GM13977 (cell line): ENCODE measurements around the gene PCSK7.
"Not testable (repeated sequence)": the region's sequence is repeated elsewhere in the genome, so short reads cannot be mapped to it uniquely, and the experiment has no call there.

ENCODE experiments used
- DNase-seq: peaks from one replicate; pipeline ENCODE4 v3.0.0; 2012; ENCODE audit warnings: low spot score
- in situ Hi-C: fragments of 300-500 bp; cut with MboI; formaldehyde crosslinking; loops from one replicate; pipeline ENCODE4 v1.12.0; 2022; ENCODE audit warnings: low sequenced_read_pairs, low pct_unique_long_range_greater_than_20kb, mixed read lengths, inconsistent platforms; ENCODE audit not compliant: unreplicated experiment
- TF ChIP-seq, protein P1 (sequence below): IDR thresholded peaks from 2 replicates; pipeline ENCODE4 v1.5.1; 2012; ENCODE audit warnings: mild to moderate bottlenecking, control low read depth; ENCODE audit not compliant: insufficient read depth; ENCODE audit errors: extremely low read depth, missing control alignments

PCSK7 gene

DNA sequence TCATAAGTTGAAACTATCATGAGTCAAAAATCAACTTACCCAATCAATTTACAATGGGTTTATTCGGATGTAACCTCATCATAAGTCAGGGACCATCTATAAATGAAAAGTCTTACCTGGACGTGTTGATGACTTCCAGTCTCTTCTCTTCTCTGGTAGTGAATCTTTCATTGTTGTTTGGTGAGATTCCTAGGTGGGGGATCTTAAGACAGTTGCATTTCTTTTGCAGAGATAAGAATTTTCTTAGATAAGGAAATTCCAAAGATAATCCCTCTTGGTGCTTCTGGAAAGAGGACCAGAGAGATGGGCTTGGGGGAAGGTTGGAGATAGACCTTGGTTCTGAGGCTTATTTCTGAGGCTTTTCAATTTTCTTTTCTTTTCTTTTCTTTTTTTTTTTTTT is 38.0 kb upstream of the PCSK7 start:
- no peak for DNase-seq
- TF ChIP-seq, protein P1, sequence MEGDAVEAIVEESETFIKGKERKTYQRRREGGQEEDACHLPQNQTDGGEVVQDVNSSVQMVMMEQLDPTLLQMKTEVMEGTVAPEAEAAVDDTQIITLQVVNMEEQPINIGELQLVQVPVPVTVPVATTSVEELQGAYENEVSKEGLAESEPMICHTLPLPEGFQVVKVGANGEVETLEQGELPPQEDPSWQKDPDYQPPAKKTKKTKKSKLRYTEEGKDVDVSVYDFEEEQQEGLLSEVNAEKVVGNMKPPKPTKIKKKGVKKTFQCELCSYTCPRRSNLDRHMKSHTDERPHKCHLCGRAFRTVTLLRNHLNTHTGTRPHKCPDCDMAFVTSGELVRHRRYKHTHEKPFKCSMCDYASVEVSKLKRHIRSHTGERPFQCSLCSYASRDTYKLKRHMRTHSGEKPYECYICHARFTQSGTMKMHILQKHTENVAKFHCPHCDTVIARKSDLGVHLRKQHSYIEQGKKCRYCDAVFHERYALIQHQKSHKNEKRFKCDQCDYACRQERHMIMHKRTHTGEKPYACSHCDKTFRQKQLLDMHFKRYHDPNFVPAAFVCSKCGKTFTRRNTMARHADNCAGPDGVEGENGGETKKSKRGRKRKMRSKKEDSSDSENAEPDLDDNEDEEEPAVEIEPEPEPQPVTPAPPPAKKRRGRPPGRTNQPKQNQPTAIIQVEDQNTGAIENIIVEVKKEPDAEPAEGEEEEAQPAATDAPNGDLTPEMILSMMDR, result no peak
- in situ Hi-C loops, result no loop called here

DNA sequence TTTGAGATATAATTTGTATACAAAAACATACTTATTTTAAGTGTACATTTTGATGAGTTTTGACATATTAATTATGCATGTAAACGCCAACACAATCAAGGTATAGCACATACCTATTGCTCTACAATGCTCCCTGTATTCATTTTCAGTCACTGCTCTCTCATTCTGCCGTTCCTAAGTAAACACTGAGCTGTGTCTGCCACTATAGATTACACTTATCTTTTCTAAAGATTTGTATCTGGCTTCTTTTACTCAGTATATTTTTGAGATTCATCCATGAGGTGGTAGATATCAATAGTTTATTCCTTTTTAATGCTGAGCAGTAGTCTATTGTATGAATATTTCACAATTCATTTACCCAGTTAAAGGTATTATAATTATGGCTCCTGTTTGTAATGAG is 33.9 kb upstream of the PCSK7 start:
- DNase-seq, result no peak
- TF ChIP-seq, protein P1, result no peak
- in situ Hi-C loops, result no loop called here

DNA sequence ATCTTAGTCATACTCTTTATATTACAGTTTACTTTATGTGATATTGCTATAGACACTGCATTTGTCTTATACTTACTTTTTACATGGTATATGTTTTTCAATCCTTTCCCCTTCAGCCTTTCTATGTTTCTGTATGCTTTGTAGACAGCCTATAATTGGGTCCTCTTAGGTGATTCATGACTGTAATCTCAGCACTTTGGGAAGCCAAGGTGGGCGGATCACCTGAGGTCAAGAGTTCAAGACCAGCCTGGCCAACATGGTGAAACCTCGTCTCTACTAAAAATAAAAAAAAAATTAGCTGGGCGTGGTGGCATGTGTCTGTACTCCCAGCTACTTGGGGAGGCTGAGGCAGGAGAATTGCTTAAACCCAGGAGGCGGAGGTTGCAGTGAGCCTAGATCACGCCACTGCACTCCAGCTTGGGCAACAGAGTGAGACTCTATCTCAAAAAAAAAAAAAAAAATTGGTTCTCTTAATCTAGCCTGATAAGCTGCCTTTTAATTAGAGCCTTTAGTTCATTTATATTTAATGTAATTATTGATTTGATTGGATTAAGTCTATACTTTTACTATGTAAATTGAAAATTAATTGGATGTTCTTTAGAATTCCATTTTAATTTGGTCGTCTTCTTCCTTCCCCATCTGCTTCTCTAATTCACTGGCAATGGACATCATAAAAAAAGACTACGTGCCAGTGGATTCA is 32.9 kb upstream of the PCSK7 start:
- DNase-seq, result not testable (repeated sequence)

DNA sequence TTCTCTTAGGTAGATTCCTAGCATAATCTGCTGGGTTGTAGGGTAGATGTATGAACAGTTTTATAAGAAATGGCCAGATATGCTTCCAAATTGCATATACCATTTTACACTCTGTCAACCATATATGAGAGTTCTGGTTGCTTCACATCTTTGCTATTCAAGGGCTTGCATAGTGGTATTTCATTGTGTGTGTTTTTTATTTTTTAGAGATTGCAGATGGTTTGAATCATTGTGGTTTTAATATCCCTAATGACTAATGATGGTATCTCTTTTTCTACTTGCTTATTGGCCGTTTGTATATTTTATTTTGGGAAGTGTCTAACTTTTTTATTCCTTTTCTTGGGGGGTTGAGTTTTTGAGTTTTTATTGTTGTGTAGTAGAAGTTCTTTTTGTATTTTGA is 27.5 kb upstream of the PCSK7 start:
- TF ChIP-seq, protein P1, result no peak
- in situ Hi-C loops, result no loop called here
- DNase-seq, result no peak

More for the DNA sequence above, 32.9 kb upstream of the PCSK7 start:
- in situ Hi-C loops, result not testable (repeated sequence)

DNA sequence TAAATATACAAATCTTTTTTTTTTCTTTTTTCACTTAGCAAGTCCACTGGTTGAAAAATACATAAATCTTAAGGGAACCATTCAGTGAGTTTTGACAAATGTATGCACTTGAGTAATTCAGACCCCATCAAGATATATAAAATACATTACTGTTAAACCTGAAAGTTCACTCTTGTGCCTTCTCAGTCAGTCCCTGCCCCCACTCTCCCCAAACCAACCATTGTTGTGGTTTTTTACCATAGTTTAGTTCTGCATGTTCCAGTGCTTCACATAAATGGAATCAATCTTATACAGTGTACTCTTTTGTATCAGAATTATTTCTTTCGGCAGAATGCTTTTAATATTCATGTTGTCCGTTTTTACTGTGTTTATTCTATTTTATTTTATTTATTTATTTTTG is 26.7 kb upstream of the PCSK7 start:
- in situ Hi-C loops, result no loop called here
- DNase-seq, result no peak
- TF ChIP-seq, protein P1, result no peak

DNA sequence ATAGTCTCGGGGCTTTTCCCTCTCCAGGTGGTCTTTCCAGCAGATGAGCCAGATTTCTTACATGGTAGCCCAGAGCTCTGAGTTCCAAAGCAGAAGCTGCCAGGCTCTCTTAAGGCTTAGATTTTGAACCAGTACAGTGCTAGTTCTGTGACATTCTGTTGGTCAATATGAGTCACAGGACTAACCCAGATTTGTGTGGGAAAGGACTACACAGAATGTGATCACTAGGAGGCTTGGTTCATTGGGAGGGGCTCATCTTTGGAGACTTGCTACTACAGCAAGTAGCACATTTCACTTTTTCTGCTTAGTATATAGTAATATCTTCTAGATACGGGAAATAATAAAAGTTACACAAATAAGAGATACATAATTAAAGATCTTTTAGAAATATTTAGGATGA is 24.7 kb upstream of the PCSK7 start:
- TF ChIP-seq, protein P1, result no peak
- DNase-seq, result no peak
- in situ Hi-C loops, result no loop called here

DNA sequence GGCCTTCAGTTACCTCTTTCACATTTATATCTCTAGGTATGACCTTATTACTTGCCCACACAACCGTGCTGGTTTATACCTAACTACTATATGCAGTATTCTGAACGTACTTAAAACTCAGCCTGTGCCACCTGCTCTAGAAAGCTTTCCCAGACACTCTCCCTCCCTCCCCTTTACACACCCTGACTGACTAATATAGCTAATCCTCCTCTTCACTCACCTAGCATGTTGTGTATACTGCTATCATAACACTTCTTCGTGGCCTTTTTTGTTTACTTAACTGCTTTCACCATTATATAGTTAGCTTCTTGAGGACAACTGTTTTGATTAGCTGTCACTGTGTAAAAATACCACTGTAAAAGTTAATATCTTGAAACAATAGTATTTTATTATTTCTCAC is 24.1 kb upstream of the PCSK7 start:
- in situ Hi-C loops, result no loop called here
- DNase-seq, result no peak
- TF ChIP-seq, protein P1, result no peak
